HFFc6 (cell line): ENCODE data around the gene PGM5. TPM values are rescaled to one million over a fixed set of nuclear protein-coding genes. Genes with fewer than 3 reads are reported as not detected.

Experiments
- DNase-seq: peaks from one replicate; pipeline ENCODE4 v3.0.0-alpha.2; 2018
- H3K27ac Mint-ChIP-seq: 2 replicates; pipeline ENCODE4 v1.8.0; 2020; ENCODE audit warnings: mild to moderate bottlenecking, mixed read lengths
- H3K27me3 Mint-ChIP-seq: 2 replicates; pipeline ENCODE4 v1.8.0; 2021; ENCODE audit warnings: mild to moderate bottlenecking, moderate library complexity, mixed read lengths; ENCODE audit not compliant: insufficient read depth
- H3K36me3 Mint-ChIP-seq: 2 replicates; pipeline ENCODE4 v1.8.0; 2021; ENCODE audit warnings: low read depth, mixed read lengths
- H3K4me1 Mint-ChIP-seq: 2 replicates; pipeline ENCODE4 v1.8.0; 2020; ENCODE audit warnings: low read depth, mixed read lengths
- H3K4me3 Mint-ChIP-seq: 2 replicates; pipeline ENCODE4 v1.8.0; 2020; ENCODE audit warnings: mild to moderate bottlenecking, moderate library complexity, mixed read lengths
- H3K9me3 Mint-ChIP-seq: 2 replicates; pipeline ENCODE4 v1.8.0; 2020; ENCODE audit warnings: mild to moderate bottlenecking, mixed read lengths
- total RNA-seq, 6 experiments: library from RNA; stranded (reverse); fragmentation: NEBNext Ultra II Directional; extraction: Animal tissue kit (Norgen Biotek cat#: 25700); gene quantifications; 2 replicates in 1 of 6; 3 replicates in 5 of 6; pipeline ENCODE4 v1.2.3, GENCODE V29; 2021
- TF ChIP-seq, protein P1 (sequence below): fragments of 200-600 bp; sonication (generic); IDR thresholded peaks from 2 replicates; pipeline ENCODE4 v1.5.0; 2021; ENCODE audit warnings: antibody characterized with exemption, mild to moderate bottlenecking

Gene PGM5
- total RNA-seq, 6 experiments from 2014 or later = 0.24 to 0.85 (median 0.35) TPM; not detected in 1

DNA sequence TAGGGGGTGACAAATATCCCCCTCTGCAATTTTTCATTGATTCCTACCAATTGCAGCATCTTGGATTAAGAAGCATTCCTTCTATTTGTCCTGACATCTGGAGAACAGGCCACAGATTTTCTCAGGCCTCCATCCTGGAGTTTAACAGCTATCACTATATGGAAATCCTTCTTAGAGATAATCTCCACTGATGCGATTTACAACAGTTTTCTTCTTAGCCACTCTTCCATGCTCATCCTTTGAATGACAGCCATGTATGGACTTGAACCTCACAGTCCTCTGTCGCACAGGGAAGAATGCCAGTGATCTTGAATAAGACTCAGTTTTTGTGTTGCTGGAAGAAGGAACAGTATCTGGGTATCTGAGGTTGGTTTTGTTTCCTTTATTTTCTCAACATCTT lies 73.2 kb downstream of the PGM5 start:
- TF ChIP-seq, protein P1, sequence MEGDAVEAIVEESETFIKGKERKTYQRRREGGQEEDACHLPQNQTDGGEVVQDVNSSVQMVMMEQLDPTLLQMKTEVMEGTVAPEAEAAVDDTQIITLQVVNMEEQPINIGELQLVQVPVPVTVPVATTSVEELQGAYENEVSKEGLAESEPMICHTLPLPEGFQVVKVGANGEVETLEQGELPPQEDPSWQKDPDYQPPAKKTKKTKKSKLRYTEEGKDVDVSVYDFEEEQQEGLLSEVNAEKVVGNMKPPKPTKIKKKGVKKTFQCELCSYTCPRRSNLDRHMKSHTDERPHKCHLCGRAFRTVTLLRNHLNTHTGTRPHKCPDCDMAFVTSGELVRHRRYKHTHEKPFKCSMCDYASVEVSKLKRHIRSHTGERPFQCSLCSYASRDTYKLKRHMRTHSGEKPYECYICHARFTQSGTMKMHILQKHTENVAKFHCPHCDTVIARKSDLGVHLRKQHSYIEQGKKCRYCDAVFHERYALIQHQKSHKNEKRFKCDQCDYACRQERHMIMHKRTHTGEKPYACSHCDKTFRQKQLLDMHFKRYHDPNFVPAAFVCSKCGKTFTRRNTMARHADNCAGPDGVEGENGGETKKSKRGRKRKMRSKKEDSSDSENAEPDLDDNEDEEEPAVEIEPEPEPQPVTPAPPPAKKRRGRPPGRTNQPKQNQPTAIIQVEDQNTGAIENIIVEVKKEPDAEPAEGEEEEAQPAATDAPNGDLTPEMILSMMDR = no peak
- no peaks in the 10 kb centered on the region for H3K36me3 Mint-ChIP-seq
- H3K27me3 Mint-ChIP-seq = no peaks in the 10 kb centered on the region; the same call in 1 of the 2 replicates
- H3K9me3 Mint-ChIP-seq = peaks cover 29% of the 10 kb centered on the region
- no peaks in the 10 kb centered on the region for H3K4me1 Mint-ChIP-seq
- H3K4me3 Mint-ChIP-seq = no peak overlapping the region
- no peak for DNase-seq
- no peak overlapping the region for H3K27ac Mint-ChIP-seq

DNA sequence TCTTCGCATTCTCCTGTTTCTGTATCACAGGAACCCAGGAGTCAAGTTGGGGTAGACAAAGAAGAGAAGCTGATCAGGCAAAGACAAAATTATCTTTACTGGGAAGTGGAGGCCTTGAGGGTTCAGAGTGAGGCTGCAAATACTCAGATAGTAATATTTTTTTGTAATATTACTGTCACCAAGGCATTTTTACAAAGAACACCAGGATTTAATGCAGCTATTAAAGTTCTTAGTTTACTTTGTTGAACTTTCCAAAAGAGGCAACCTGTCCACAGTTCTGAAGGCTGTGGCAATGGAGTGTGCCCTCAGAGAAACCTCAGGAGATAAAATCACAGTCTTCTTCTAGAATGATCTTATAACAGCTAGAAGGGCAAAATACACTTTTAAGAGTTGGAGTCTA lies 74.9 kb downstream of the PGM5 start:
- Mint-ChIP-seq H3K27me3 (no peaks in the 10 kb centered on the region; the same call in 1 of the 2 replicates), H3K4me1 (no peaks in the 10 kb centered on the region), H3K9me3 (peaks cover 34% of the 10 kb centered on the region), H3K4me3 (no peak overlapping the region), H3K27ac (no peak overlapping the region), H3K36me3 (no peaks in the 10 kb centered on the region)
- DNase-seq = no peak
- TF ChIP-seq, protein P1 = no peak

DNA sequence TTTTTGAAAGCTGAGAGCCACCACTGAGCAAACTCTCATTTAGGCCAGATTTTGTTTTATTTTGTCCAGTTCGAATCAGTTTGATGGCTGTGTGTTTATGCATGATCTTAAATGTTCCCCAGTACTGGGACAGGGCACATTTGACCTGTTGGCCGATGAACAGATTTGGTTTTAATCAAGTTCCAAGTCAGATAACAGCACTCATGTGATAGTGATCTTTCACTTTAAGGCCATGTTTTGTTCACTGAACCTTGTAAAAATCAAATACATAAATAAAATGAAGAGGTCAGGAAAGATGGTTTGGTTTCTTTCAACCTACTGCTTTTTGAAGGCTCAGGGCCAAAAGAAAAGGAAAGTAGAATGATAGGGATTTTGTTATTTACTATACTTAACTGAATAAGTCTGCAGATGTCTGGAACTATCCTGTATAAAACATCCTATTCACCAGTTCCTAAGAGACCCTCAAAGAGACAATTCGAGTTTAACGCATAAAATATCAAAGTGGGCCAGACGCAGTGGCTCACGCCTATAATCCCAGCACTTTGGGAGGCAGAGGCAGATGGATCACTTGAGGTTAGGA lies 77.2 kb downstream of the PGM5 start:
- TF ChIP-seq, protein P1 = no peak
- Mint-ChIP-seq H3K4me3 (no peak overlapping the region), H3K27ac (no peak overlapping the region), H3K9me3 (peaks cover 27% of the 10 kb centered on the region), H3K27me3 (no peaks in the 10 kb centered on the region; the same call in 1 of the 2 replicates), H3K36me3 (no peaks in the 10 kb centered on the region), H3K4me1 (no peaks in the 10 kb centered on the region)
- DNase-seq = no peak

DNA sequence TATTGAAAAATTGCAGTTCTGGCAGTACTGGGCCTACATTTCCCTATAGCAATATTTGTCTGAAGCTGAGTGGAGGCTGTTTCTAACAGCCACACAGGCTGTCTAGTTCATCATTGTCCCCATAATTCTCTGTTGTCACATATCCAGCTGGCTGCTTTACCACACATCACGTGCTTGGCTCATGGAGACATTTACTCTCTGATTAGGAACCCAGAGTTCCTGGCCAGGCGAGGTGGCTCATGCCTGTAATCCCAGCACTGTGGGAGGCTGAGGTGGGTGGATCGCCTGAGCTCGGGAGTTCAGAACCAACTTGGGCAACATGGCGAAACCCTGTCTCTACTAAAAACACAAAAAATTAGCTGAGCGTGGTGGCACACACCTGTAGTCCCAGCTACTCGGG lies 81.4 kb downstream of the PGM5 start:
- Mint-ChIP-seq H3K27me3 (no peaks in the 10 kb centered on the region), H3K4me1 (no peaks in the 10 kb centered on the region), H3K9me3 (peaks cover 27% of the 10 kb centered on the region), H3K4me3 (no peak overlapping the region), H3K27ac (no peak overlapping the region), H3K36me3 (no peaks in the 10 kb centered on the region)
- DNase-seq = no peak
- TF ChIP-seq, protein P1 = no peak

DNA sequence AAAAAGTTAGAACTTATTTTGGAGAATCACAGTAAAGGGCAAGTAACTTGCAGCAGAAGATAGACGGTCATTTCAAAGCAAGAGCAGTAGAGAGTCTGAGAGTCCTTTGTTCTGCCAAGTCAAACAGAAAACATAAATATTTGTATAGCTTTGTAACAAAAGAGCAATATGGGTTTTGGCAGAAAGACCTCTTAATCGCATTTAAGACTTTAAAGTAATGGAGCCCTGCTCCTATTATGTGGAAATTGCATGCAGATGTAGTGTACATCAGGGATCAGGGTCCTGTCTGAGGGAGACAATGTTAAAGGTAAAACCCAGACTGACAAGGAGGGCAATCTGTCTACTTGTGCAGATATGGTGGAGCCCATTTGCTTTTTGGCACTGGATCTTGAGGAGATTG lies 87.2 kb downstream of the PGM5 start:
- TF ChIP-seq, protein P1 = no peak
- no peaks in the 10 kb centered on the region for H3K36me3 Mint-ChIP-seq
- H3K4me1 Mint-ChIP-seq = no peaks in the 10 kb centered on the region
- no peak overlapping the region for H3K27ac Mint-ChIP-seq
- no peak for DNase-seq
- peaks cover 16% of the 10 kb centered on the region for H3K9me3 Mint-ChIP-seq
- no peak overlapping the region for H3K4me3 Mint-ChIP-seq
- peaks cover 1% of the 10 kb centered on the region; the same call in 1 of the 2 replicates for H3K27me3 Mint-ChIP-seq

DNA sequence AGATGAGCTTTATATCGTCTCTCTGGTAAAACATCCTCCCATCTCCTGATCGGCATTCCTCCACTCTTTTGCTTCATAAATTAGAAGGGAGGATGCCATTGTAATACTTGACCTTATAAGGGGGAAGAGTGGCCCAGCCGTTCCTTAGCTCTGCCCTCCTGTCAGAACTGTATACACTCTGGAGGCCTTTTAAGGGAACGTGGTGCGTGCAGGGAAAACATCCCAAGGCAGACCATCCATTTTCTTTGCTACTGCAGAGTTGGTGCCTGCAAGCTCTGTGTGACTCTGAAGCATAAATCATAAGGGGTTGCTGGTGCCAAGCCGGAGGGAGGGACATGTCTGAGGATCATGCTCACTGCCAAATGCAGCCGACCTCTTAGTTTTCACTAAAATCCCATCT lies 90.4 kb downstream of the PGM5 start:
- peaks cover 4% of the 10 kb centered on the region for H3K9me3 Mint-ChIP-seq
- H3K4me1 Mint-ChIP-seq = no peaks in the 10 kb centered on the region
- no peaks in the 10 kb centered on the region for H3K36me3 Mint-ChIP-seq
- no peak overlapping the region for H3K27ac Mint-ChIP-seq
- no peak overlapping the region for H3K4me3 Mint-ChIP-seq
- peaks cover 1% of the 10 kb centered on the region; the same call in 1 of the 2 replicates for H3K27me3 Mint-ChIP-seq
- no peak for DNase-seq
- TF ChIP-seq, protein P1 = no peak
